RWPE1 (cell line): ENCODE measurements around the gene PDHB.

ENCODE experiments used
- CTCF ChIA-PET: fragments of 350-600 bp; sonication (Branson Sonifier 250); formaldehyde crosslinking; extraction: SDS; loops from one replicate; lab custom pipeline; 2021; lab: Yijun Ruan, JAX
- POLR2A ChIA-PET: fragments of 400-600 bp; formaldehyde crosslinking; extraction: SDS; loops from one replicate; lab custom pipeline; 2020; ENCODE audit warnings: antibody characterized with exemption; ENCODE audit not compliant: low non-redundant PET; lab: Yijun Ruan, JAX
- DNase-seq: peaks from one replicate; pipeline ENCODE4 v3.0.0; 2012; ENCODE audit warnings: low spot score
- H3K27ac ChIP-seq: fragments of 450-650 bp; 2 replicates; pipeline ENCODE4 v1.5.1; 2017
- TF ChIP-seq, protein P1 (sequence below): fragments of 450-650 bp; conservative IDR thresholded peaks from 2 replicates; pipeline ENCODE4 v1.5.1; 2017; ENCODE audit warnings: low read depth, mild to moderate bottlenecking

The PDHB gene

DNA sequence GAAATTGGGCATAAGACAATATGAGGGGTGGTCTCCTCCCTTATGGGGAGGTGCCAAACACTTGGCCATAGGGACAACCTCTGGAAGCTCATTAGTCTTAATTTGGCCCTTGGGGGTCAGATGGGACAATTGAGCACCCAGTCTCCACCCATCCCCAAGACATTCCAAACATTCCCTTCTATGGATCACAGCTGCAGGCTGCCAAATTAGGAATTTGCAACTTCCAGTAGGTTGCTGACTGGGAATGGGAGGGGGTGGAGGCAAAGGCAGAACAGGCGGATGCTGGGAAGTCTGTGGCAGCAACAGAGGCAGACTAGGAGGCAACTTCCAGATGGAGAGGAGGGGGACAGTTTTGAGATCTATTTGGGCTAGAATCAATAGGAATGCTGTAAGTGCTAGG is 1.4 kb upstream of the PDHB start:
- ChIA-PET POLR2A (no interaction called here), CTCF (interaction anchor here (0.5 to 0.6 kb wide), 2 partner anchors 65 to 426 kb away, joined by 3 read pairs; no protein-coding TSS in a partner anchor)
- TF ChIP-seq, protein P1, sequence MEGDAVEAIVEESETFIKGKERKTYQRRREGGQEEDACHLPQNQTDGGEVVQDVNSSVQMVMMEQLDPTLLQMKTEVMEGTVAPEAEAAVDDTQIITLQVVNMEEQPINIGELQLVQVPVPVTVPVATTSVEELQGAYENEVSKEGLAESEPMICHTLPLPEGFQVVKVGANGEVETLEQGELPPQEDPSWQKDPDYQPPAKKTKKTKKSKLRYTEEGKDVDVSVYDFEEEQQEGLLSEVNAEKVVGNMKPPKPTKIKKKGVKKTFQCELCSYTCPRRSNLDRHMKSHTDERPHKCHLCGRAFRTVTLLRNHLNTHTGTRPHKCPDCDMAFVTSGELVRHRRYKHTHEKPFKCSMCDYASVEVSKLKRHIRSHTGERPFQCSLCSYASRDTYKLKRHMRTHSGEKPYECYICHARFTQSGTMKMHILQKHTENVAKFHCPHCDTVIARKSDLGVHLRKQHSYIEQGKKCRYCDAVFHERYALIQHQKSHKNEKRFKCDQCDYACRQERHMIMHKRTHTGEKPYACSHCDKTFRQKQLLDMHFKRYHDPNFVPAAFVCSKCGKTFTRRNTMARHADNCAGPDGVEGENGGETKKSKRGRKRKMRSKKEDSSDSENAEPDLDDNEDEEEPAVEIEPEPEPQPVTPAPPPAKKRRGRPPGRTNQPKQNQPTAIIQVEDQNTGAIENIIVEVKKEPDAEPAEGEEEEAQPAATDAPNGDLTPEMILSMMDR: no peak
- peak; percentile 75 for DNase-seq
- H3K27ac ChIP-seq: peak overlapping the region; percentile 82

DNA sequence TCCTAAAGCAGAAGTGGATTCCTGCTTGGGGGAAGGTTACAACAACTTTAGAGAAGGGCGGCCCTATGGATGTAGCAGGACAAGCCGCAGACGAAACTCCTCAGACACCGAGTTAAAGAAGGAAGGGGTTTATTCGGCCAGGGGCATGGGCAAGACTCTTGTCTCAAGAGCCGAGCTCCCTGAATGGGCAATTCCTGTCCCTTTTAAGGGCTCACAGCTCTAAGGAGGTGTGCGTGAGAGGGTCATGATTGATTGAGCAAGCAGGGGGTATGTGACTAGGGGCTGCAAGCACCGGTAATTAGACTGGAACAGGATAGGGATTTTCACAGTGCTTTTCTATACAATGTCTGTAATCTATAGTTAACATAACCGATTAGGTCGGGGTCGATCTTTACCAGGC is 879 bp upstream of the PDHB start:
- DNase-seq: no peak
- ChIA-PET CTCF (interaction anchor here (0.6 kb wide), 1 partner anchor 426 kb away, joined by 3 read pairs; no protein-coding TSS in a partner anchor), POLR2A (no interaction called here)
- TF ChIP-seq, protein P1: no peak
- H3K27ac ChIP-seq: peak overlapping the region; percentile 82

DNA sequence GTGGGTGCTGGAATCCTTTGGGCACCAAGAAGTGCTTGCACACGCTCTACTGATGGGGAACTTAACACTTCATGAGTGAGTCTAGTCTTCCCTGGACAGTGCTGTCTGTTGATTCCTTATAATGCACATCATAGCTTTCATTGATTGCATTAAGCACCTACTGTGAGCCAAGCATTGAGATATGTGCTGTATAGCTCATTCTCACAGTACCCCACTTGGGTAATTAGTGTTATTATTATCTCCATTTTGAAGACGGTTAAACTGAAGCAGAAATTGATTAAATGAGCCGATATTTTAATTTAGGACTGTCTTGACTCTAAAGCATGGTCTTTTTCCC is 504 bp upstream of the PDHB start:
- no peak for DNase-seq
- H3K27ac ChIP-seq: peak overlapping the region; percentile 82
- ChIA-PET POLR2A (no interaction called here), CTCF (no interaction called here)
- TF ChIP-seq, protein P1: no peak

DNA sequence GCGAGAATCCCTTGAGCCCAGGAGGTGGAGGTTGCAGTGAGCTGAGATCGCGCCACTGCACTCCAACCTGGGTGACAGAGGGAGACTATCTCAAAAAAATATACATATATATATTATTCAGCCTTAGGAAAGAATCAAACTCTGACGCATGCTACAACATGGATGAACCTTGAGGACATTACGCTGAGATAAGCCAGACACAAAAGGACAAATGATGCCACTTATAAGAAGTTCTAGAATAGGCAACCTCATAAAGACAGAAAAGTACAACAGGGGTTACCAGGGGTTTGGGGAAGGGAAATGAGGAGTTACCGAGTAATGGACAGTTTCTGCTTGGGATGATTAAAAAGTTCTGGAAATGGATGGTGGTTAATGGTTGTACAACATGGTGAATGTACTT is 727 bp downstream of the PDHB start:
- peak overlapping the region; percentile 82 for H3K27ac ChIP-seq
- ChIA-PET POLR2A (no interaction called here), CTCF (no interaction called here)
- TF ChIP-seq, protein P1: no peak
- DNase-seq: no peak

DNA sequence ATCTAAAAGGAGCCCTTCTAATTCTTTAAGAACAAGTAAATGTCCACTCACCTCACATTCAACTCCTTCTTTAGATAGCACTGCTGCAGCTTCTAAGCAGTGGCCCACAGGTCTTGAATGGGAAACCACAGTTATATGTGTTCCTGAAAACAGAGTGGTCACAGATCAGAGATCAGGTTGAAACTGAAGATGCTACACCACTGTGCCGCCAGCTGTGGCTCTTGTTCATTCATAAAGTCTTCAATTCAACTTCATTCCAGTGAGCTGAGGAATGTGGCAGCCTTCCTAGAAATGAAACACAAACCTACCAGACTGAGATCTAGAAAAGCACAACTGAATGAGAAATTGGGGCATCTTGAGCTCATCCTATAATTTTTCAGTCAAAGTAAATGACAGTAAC is 4.0 kb downstream of the PDHB start:
- no peak for DNase-seq
- TF ChIP-seq, protein P1: no peak
- POLR2A ChIA-PET: no interaction called here
- CTCF ChIA-PET: no interaction called here
- no peak overlapping the region for H3K27ac ChIP-seq

DNA sequence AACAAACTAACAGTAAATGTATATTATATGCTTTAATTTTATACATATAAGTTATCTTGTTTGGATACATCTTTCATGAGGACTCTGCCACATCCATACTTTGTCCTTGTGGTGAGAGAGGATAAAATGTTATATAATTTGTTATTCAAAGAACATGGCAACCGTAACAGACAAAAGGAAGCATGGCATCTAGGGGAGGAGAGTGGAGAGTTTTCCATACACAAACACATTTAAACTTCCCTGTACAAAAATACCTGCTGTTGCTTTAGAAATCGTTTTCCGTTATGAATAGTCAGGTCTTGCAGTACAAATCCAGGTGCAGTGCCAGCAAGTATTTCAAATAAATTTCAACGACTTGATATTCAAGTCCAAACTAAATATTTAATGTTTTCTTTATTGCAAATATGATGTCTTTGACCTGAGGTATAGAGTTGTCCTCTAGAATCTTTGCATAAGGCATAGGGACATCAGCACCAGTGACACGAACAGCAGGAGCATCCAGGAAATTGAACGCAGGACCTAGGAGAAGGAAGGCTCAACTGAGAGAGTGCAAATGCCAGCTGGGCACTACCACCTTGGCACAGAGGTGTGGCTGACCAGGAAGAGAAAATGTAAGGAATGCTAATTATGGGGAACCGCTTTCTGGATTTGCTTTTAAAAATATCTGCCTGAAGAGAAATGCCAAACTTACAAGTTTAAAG is 5.8 kb downstream of the PDHB start:
- H3K27ac ChIP-seq: no peak overlapping the region
- DNase-seq: no peak
- TF ChIP-seq, protein P1: no peak
- ChIA-PET CTCF (no interaction called here), POLR2A (no interaction called here)
